NOMO-1 treated with dmso at 0.1 percent for 144 hours (cell line): ENCODE data around the gene CASD1.
A peak's percentile ranks its signal among the peaks of the same experiment; 100 is the strongest.

Experiments used
- DNase-seq: peaks from one replicate; lab custom pipeline; 2025; ENCODE audit not compliant: unreplicated experiment; lab: John Stamatoyannopoulos, UW

The CASD1 gene

DNA sequence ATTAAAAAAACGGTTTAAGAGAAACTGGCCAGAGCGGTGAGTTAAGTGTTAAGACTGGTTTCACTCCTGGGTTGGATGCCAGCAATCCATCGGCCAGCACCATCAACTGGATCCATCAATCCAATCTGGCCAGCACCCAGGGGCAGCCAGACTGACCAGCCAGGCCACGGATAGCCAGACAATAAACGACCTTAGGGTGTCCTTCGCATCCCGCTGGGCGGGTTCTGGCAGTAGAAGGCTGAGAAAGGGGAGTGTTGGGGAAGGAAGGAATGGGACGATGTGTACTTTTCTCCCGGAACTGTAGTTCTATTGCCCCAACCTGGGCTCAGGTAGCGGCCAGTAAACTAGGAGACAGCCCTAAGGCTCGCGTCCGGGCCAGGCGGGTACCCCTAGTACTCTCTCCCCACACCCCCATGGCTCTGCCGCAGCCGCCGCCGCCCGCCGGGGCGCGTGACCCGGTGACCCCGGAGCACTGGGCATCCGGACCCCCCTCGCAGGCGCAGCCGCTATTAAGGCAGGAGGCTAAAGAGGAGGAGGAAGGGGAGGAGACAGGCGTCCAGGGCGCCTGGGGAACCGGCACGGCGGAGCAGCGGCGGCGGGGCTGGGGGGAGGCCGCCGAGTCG lies at the start of gene CASD1:
TSS of gene CASD1 (plus strand) at position 546 of the 623 bp plus-strand sequence. CDS start 276 bp downstream, outside the sequence.
- peak; percentile 86 for DNase-seq

- DNase-seq: no peak
These were observed 43.1 kb upstream of the CASD1 start for GRCh38 chr7:94466516-94466915.

GRCh38 chr7:94471604-94472003 lies 38.0 kb upstream of the CASD1 start:
- DNase-seq: no peak

- DNase-seq: no peak
These were observed 37.0 kb upstream of the CASD1 start for GRCh38 chr7:94472608-94473007.

DNA sequence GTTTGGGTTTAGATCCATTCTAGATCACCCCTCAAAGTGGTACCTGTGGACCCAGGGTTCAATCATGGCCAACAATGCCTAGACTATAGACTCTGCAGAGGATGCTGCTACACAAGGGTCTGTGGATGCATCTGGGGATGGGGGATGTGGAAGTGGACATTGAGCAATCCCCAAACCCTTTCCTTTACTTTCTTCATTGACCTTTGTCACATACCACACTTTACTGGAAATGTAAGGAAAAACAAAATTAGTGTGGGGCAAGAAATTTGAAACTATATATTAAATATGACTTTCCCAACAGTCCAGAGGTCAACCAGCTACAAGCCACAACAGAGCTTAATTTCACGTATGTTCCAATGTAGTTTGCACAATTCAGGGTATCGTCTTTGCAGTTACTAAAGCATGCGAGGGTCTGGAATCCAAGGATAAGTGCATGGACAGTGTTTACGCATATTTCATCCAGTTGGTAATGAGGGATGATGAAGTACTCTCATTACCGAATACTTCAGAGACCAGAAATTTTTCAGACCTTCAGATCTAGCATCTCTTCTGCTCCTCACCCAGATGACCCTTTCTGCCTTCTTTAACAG lies 33.3 kb upstream of the CASD1 start:
- no peak for DNase-seq

DNA sequence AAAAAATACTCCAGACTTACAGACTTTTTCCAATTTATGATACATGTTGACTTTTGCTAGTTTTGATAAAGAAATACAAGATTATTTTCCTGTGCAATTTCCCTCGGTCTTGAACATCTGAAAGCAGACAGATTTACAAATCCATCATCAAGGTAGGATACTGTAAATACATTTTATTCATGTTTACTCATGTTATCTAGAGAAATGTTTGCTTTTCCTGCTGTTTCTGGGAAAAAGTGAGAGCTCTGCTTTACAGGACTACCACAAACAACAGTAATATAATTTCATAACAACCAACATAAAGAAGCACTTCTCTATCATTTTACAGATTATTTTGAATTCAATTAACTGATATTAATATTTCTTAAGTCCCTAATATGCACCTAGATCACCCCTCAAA lies 31.7 kb upstream of the CASD1 start:
- DNase-seq: no peak

GRCh38 chr7:94478648-94479214 lies 30.9 kb upstream of the CASD1 start:
- DNase-seq: no peak

DNA sequence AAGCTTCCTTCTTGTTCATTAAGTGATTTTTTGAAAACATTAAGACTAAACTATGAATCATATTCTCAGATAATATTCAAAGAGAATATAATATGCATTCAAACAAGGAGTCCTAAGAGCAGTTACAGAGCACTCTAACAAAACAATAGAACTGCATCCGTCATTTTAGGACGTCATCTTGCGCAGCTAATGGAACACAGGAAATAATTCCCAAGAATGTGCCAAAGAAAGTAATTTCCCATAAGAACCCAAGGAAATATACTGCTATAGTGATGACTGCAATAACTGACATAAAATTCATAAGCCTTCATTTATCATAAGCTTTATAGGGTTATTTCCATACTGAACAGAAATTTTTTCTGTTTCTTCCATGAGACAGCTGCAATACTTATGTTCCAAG lies 28.3 kb upstream of the CASD1 start:
- no peak for DNase-seq

DNA sequence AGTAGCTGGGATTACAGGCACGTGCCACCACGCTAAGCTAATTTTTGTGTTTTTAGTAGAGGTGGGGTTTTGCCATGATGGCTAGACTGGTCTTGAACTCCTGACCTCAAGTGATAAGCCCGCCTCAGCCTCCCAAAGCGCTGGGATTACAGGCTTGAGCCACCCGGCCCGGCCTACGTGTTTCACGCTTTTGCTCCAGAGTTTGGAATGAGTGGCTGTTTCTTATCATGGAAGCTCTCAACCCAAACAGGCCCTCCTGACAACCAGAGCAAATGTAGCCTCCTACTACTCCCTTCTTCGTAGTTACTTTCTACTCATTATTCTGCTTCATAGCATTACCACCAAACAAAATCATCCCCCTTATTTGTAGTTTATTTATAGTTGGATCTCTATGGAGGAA lies 26.8 kb upstream of the CASD1 start:
- no peak for DNase-seq

DNA sequence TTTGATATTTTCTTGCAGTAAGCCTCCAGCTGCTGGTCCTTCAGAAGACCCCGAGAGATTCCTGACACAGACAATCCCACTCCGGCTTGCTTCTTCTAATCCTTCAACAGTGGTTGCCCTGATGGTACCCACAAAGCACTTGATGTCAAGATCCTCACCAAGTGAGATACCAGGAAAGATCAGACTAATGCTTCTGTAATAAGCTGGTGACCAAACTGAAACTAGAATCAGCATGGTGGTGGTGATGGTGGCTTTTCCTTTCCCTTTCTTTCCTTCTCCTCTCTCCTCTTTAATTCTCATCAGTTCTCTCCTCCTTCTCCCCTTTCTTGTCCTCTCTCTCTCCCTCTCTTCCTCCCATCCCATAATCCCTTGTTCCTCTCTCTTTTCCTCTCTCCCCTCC lies 25.8 kb upstream of the CASD1 start:
- no peak for DNase-seq

GRCh38 chr7:94486216-94486615 lies 23.4 kb upstream of the CASD1 start:
- DNase-seq: no peak

DNA sequence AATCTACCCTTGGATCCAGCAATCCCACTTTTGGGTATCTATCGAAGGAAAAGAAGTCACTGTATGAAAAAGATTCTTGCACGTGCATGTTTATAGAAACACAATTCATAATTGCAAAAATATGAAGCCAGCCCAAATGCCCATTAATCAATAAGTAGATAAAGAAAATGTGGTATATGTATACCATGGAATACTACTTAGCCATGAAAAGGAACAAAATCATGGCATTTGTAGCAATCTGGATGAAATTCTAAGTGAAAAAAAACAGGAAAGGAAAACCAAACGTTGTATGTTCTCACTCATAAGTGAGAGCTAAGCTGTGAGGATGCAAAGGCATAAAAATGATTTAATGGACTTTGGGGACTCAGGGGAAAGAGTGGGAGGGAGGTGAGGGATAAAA lies 18.2 kb upstream of the CASD1 start:
- DNase-seq: no peak

GRCh38 chr7:94492601-94493000 lies 17.0 kb upstream of the CASD1 start:
- no peak for DNase-seq

GRCh38 chr7:94497874-94498670 lies 11.5 kb upstream of the CASD1 start:
- no peak for DNase-seq

GRCh38 chr7:94498918-94499317 lies 10.7 kb upstream of the CASD1 start:
- no peak for DNase-seq

DNA sequence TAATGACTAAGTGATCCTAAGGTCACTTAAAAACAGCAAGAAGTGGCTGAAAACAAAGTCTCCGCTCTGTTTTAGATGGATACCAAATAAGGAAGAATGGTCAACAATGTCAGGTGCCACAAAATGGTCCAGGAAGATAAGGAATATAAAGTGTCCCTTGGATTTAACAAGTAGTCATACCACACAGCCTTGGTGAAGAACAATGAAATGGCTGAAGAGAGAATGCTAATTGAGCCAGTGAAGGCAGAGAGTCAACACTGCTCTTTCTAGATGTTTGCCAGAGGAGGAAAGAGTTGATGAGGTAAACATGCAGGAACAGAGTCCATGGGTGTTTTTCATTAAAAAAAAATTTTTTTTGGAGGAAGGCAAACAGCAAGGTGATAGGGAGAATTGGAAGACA lies 2.1 kb upstream of the CASD1 start:
- DNase-seq: no peak

GRCh38 chr7:94507962-94508361 lies 1.6 kb upstream of the CASD1 start:
- DNase-seq: no peak

DNA sequence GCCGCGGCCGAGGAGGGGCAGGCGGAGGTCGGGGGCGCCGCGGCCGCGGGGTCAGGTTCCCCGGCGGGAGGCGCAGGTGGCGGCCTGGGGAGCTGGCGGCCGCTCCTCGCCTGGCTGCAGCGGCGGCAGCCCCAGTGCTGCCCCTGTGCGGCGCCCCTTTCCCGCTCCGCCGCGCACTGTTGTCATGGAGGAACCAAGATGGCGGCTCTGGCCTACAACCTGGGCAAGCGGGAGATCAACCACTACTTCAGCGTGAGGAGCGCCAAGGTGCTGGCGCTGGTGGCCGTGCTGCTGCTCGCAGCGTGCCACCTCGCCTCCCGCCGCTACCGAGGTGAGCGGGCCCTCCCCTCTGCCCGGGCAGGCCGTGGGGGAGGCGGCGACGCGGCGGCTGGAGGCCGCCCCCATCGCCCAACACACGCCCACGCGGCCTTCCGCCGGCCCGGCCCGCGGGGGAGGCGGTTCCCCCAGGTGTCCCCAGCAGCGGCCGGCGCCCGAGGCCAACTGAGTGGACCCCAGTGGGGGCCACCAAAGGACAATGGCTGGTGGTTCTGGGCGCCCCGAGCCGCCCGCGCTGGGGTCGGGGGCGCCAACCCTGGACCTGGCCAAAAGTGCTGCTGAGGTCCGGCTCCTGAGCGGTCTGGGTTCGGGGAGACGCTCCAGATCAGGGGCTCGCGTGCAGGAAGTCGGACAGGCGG lies 425 bp downstream of the CASD1 start:
- DNase-seq: peak; percentile 86

- DNase-seq: peak; percentile 63
These were observed 1.2 kb downstream of the CASD1 start for GRCh38 chr7:94510582-94511496.

- no peak for DNase-seq
These were observed 2.1 kb downstream of the CASD1 start for GRCh38 chr7:94511718-94512117.
